DND-41 (cell line): ENCODE measurements around the gene ATPAF1.

Experiments
- CTCF ChIP-seq: IDR thresholded peaks from 2 replicates; pipeline ENCODE4 v1.5.1; 2012; ENCODE audit warnings: borderline replicate concordance, low read length, moderate library complexity, mild to moderate bottlenecking; ENCODE audit not compliant: poor library complexity, severe bottlenecking; ENCODE audit errors: extremely low read depth
- EZH2 ChIP-seq: IDR thresholded peaks from 3 replicates; pipeline ENCODE4 v1.6.1; 2012; ENCODE audit warnings: borderline replicate concordance, low read depth, mild to moderate bottlenecking, moderate library complexity, low read length, inconsistent platforms; ENCODE audit not compliant: severe bottlenecking

DNA sequence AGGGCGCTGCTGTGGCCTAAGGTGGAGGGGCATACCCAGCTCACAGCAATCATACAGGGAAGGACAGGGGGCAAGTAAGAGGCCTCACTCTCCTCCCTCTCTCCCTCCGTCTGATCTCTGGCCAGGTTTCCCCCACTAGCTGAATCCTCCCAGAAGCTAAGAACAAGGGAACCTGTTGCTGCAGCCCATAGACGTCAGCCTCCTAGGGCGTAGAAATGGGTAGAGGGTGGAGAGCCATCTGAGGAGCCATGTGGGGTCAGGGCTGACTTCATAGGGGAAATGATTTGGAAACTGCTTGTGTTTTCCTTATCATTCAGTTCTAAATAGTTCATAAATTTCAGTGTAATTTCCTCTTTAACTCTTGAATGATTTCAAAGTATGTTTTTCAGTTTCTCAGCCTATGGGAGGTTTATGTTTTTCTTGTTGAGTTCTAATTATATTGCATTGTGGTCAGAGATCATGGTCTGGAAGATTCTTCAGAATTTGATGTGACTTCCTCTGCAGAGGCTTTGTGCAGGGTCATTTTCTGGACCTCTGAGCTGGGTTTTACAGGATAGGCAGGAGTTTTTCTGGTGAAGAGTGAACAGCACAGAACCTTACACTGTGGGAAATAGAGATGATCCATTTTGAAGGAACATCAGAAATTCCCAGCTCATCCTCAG lies 49.3 kb downstream of the ATPAF1 start:
- TF ChIP-seq CTCF, result no peak
- TF ChIP-seq EZH2, result no peak
